WERI-Rb-1 (cell line): Measurements from ENCODE around the gene IRAK1.
"Not testable (repeated sequence)": the region's sequence is repeated elsewhere in the genome, so short reads cannot be mapped to it uniquely, and the experiment has no call there.

Source experiments
- DNase-seq: peaks from one replicate; pipeline ENCODE4 v3.0.0-alpha.2; 2020
- H3K27ac ChIP-seq: fragments of 250-450 bp; sonication (Bioruptor Pico); 2 replicates; pipeline ENCODE4 v1.5.1; 2020; ENCODE audit warnings: mild to moderate bottlenecking, moderate library complexity
- H3K27me3 ChIP-seq: fragments of 250-450 bp; sonication (Bioruptor Pico); 2 replicates; pipeline ENCODE4 v1.5.1; 2021; ENCODE audit warnings: mild to moderate bottlenecking, low read depth, moderate library complexity; ENCODE audit not compliant: insufficient read depth, severe bottlenecking
- H3K36me3 ChIP-seq: fragments of 250-450 bp; sonication (Bioruptor Pico); 2 replicates; pipeline ENCODE4 v1.5.1; 2020; ENCODE audit warnings: mild to moderate bottlenecking, moderate library complexity
- H3K4me3 ChIP-seq: 2 replicates; pipeline ENCODE4 v1.5.1; 2011; ENCODE audit warnings: low read depth, mild to moderate bottlenecking, control low read depth, low read length
- H3K9me3 ChIP-seq: fragments of 250-450 bp; sonication (Bioruptor Pico); 2 replicates; pipeline ENCODE4 v1.5.1; 2021; ENCODE audit warnings: mild to moderate bottlenecking, moderate library complexity; ENCODE audit not compliant: severe bottlenecking
- CTCF ChIP-seq: IDR thresholded peaks from 2 replicates; pipeline ENCODE4 v1.5.1; 2011; ENCODE audit warnings: low read depth, mild to moderate bottlenecking, control low read depth, inconsistent platforms, low read length

IRAK1 gene

GRCh38 chrX:153981231-153981630 is 38.5 kb downstream of the IRAK1 start:
- no peak for DNase-seq
- TF ChIP-seq CTCF = no peak

GRCh38 chrX:153980394-153980793 is 39.3 kb downstream of the IRAK1 start:
- H3K9me3 ChIP-seq, H3K4me3 ChIP-seq, H3K36me3 ChIP-seq, H3K27ac ChIP-seq, DNase-seq: not testable (repeated sequence)
- peaks cover 21% of the 10 kb centered on the region for H3K27me3 ChIP-seq

More at GRCh38 chrX:153981231-153981630, 38.5 kb downstream of the IRAK1 start:
- H3K4me3 ChIP-seq = no peak overlapping the region
- no peaks in the 10 kb centered on the region for H3K36me3 ChIP-seq
- peaks cover 3% of the 10 kb centered on the region for H3K9me3 ChIP-seq
- H3K27me3 ChIP-seq = peaks cover 19% of the 10 kb centered on the region
- peak overlapping the region; percentile 22; the same call in 1 of the 2 replicates for H3K27ac ChIP-seq

GRCh38 chrX:153974726-153975286 is 44.9 kb downstream of the IRAK1 start:
- H3K9me3 ChIP-seq = peaks cover 6% of the 10 kb centered on the region
- H3K36me3 ChIP-seq = peaks cover 13% of the 10 kb centered on the region
- H3K27me3 ChIP-seq = peaks cover 5% of the 10 kb centered on the region
- H3K4me3 ChIP-seq = no peak overlapping the region
- TF ChIP-seq CTCF = no peak
- H3K27ac ChIP-seq = peak overlapping the region; percentile 15; the same call in 1 of the 2 replicates
- DNase-seq = no peak

GRCh38 chrX:153974003-153974725 is 45.5 kb downstream of the IRAK1 start:
- no peak for TF ChIP-seq CTCF
- Histone ChIP-seq H3K9me3 (peaks cover 4% of the 10 kb centered on the region), H3K4me3 (no peak overlapping the region), H3K27ac (peak overlapping the region; percentile 97), H3K36me3 (peaks cover 19% of the 10 kb centered on the region), H3K27me3 (peaks cover 11% of the 10 kb centered on the region)
- no peak for DNase-seq

GRCh38 chrX:153973127-153974002 is 46.3 kb downstream of the IRAK1 start:
- Histone ChIP-seq H3K4me3 (peak overlapping the region; percentile 52), H3K9me3 (peaks cover 4% of the 10 kb centered on the region), H3K27ac (peak overlapping the region; percentile 97), H3K36me3 (peaks cover 27% of the 10 kb centered on the region), H3K27me3 (peaks cover 12% of the 10 kb centered on the region)
- DNase-seq = no peak
- TF ChIP-seq CTCF = no peak
